GM21737 (cell line): ENCODE measurements around the gene S1PR2.

Experiments
- ATAC-seq: cut with Tn5 transposase; IDR thresholded peaks from one replicate; pipeline ENCODE4 v1.9.1; 2021; ENCODE audit warnings: mild to moderate bottlenecking, moderate library complexity; ENCODE audit not compliant: unreplicated experiment

S1PR2 gene

GRCh38 chr19:10230861-10231611 lies at the start of gene S1PR2:
Gene S1PR2 (minus strand): TSS chr19:10231331. CDS start chr19:10224905, 6,426 bp downstream.
- ATAC-seq, result peak; percentile 40

- ATAC-seq, result no peak
Observed at GRCh38 chr19:10279737-10280442, 48.8 kb upstream of the S1PR2 start.

GRCh38 chr19:10278935-10279334 lies 47.8 kb upstream of the S1PR2 start:
- no peak for ATAC-seq

DNA sequence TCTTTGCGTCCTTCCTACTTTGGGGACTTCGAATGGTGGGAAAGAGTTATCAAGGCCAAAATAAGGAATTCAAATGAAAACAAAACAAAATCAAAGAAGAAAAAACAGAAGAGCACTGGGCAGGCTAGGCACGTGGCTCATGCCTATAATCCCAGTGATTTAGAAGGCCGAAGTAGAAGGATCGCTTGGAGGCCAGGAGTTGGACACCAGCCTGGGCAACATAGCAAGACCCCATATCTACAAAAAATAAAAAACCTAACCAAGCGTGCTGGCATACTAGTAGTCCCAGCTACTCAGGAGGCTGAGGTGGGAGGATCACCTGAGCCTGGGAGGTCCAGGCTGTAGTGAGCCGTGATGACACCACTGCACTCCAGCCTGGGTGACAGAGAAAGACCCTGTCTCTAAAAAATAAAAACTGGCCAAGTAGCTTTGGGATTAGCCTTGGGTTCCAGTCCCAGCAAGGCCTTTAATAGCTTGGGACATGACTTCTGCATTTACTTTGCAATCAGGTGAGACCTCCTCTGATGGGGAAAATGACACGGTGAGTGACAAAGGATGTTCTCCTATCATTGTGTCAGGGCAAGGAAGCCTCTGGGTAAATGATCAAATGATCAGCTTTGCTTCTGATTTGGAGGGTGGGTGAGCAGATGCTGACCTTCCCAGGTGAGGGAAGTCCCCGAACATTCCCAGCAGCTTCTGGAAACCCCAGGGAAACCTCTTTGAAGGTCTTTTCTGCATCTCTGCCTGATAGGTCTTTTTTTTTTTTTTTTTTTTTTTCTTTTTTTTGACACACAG lies 46.9 kb upstream of the S1PR2 start:
- ATAC-seq, result no peak

DNA sequence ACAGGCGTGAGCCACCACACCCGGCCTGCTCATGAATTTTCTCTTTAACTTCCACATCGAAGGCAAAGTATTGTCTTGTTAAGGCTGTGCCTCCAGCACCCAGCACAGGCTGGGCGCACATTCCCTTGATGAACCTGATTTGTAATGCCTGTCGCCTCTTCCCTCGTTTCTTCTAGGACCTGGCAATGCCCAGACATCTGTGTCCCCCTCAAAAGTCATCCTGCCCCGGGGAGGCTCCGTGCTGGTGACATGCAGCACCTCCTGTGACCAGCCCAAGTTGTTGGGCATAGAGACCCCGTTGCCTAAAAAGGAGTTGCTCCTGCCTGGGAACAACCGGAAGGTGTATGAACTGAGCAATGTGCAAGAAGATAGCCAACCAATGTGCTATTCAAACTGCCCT lies 43.5 kb upstream of the S1PR2 start:
- ATAC-seq, result no peak

DNA sequence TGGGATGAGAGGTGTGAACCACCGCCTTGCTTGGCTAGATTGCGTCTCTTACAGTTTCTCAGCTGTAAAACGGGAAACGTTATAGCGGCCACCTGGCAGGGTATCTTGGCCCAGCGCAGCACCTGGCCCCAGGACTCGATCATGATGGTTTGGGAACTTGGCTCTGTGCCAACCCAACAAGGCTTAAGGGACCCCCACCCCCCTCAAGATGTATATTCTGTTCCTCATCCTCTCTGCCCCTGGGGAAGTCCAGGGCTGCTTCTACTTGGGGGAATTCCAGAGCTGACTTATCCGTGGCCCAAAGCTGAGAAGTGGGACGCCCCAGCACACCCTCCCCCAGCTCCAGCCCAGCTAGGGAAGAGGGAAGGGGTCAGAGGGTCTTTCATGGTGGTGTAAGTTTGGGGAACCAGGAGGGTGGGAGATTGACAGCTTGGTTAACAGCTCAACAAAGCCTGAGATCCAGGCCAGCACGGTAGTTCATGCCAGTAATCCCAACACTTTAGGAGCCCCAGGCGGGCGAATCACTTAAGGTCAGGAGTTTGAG lies 40.5 kb upstream of the S1PR2 start:
- ATAC-seq, result no peak

GRCh38 chr19:10270616-10271394 lies 39.7 kb upstream of the S1PR2 start, which contains the start of gene ICAM1:
Gene ICAM1 (plus strand): TSS chr19:10271120. CDS start chr19:10271160, 40 bp downstream.
- no peak for ATAC-seq

DNA sequence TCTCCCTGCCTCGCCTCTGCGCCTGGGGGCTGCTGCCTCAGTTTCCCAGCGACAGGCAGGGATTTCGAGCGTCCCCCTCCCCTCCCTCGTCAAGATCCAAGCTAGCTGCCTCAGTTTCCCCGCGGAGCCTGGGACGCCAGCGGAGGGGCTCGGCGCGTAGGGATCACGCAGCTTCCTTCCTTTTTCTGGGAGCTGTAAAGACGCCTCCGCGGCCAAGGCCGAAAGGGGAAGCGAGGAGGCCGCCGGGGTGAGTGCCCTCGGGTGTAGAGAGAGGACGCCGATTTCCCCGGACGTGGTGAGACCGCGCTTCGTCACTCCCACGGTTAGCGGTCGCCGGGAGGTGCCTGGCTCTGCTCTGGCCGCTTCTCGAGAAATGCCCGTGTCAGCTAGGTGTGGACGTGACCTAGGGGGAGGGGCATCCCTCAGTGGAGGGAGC lies 39.1 kb upstream of the S1PR2 start:
- ATAC-seq, result no peak

DNA sequence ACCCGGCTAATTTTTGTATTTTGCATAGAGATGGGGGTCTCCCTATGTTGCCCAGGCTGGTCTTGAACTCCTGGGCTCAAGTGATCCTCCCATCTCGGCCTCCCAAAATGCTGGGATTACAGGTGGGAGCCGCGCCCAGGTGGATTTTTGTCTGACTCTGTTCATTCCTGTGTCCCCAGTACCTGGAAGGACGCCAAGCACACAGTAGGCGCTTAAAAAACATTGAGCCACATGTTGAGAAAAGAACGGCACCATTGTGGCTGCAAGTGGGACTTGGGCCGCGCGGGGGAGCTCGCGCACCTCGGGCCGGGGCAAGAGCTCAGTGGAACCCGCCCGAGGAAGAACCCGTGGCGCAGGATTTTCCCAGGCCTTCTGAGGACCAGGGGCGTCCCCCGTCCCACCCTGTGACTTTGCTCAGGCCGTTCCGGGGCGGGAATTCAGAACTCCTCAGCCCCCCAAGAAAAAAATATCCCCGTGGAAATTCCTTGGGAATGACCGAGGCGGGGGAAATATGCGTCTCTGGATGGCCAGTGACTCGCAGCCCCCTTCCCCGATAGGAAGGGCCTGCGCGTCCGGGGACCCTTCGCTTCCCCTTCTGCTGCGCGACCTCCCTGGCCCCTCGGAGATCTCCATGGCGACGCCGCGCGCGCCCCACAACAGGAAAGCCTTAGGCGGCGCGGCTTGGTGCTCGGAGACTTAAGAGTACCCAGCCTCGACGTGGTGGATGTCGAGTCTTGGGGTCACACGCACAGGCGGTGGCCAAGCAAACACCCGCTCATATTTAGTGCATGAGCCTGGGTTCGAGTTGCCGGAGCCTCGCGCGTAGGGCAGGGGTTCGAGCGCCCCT lies 38.4 kb upstream of the S1PR2 start:
- no peak for ATAC-seq

GRCh38 chr19:10268071-10268470 lies 36.9 kb upstream of the S1PR2 start:
- ATAC-seq, result no peak

DNA sequence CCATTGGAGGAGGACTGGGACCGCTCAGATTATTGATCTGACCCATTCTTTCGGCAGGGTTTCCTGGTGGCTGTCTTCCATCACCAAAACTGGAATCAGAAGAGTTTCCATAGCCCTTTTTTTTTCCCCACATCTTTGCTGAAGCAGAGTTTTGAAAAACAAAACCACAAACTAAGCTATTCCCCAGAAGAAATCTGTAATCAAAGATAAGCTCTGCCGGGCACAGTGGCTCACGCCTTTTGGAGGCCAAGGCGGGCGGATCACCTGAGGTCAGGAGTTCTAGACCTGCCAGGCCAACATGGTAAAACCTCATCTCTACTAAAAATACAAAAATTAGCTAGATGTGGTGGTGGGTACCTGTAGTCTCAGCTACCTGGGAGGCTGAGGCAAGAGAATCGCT lies 35.6 kb upstream of the S1PR2 start:
- no peak for ATAC-seq

DNA sequence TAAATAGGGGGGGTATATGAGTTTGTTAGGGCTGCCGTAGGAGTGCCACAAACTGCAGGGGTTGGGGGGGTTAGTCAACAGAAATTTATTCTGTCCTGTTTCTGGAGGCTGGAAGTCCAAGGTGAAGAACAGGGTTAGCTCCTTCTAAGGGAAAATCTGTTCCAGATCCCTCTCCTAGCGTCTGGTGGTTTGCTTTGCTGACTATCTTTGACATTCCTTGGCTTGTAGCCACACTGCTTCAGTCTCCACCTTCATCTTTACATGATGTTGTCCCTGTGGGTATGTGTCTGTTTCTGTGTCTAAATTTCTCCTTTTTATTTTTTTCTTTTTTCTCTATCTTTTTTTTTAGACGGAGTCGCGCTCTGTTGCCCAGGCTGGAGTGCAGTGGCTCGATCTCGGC lies 31.6 kb upstream of the S1PR2 start:
- no peak for ATAC-seq

- ATAC-seq, result no peak
Observed at GRCh38 chr19:10260141-10260584, 29.0 kb upstream of the S1PR2 start.

DNA sequence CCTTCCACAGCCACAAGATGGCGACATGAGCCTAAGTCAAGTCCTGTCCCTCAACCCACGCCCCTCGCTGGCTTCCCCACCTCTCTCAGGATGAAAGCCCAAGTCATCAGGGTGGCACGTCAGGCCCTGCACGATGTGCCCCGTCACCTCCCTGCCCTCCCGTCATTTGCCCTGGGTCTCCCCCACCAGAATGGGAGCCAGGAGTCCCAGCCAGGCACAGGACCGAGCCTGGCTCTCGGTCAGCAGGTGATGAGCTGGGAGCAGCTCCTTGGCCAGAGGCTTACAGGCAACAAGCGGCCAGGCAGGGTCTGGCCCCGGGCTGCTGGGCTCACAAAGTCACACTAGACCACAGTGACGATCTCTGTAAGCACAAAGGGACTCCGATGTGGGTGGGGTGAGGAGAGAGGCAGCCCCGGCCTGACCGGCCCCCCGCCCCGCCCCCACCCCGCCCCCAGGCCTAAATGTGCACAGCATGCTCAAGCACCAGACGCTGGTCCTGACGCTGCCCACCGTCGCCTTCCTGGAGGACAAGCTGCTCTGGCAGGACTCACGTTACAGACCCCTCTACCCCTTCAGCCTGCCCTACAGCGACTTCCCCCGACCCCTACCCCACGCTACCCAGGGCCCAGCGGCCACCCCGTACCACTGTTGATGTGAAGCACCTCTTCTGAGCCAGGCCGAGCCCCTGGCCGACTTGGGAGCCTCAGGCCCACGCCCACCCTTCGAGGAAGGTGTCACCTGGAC lies 28.2 kb upstream of the S1PR2 start:
- ATAC-seq, result no peak

DNA sequence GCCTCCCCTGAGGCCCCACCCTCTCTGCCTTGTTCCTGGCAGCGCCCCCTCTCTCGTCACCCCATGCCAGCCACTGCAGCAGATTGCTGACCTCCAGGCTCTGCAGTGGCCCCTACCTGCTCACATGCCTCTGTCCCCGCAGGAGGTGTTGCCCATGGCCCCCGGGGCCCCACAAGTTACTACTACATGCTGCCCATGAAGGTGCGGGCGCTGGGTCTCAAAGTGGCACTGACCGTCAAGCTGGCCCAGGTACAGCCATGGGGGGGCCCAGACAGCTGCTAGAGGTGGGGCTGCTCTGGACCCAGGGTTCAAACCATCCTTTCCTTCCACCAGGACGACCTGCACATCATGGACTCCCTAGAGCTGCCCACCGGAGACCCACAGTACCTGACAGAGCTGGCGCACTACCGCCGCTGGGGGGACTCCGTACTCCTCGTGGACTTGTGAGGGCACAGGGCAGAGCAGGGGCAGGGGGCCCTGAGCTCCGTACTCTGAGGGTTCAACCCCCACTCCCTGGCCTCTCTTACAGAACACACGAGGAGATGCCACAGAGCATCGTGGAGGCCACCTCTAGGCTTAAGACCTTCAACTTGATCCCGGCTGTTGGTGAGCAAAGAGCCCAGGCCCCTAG lies 27.1 kb upstream of the S1PR2 start:
- no peak for ATAC-seq

- no peak for ATAC-seq
Observed at GRCh38 chr19:10256970-10257615, 26.0 kb upstream of the S1PR2 start.

- ATAC-seq, result no peak
Observed at GRCh38 chr19:10256551-10256950, 25.4 kb upstream of the S1PR2 start.

- no peak for ATAC-seq
Observed at GRCh38 chr19:10255358-10255757, 24.2 kb upstream of the S1PR2 start.
